Testis (tissue), 2 donors: Measurements from ENCODE around the gene VCL.

ENCODE experiments used
- CTCF ChIP-seq, 3 experiments: fragments of 450-650 bp in 2 of 3; fragments of 200-600 bp in 1 of 3; sonication (generic) in 1 of 3; IDR thresholded peaks; one replicate each; pipeline ENCODE4 v1.5.1; 2016 to 2019; ENCODE audit warnings: antibody characterized with exemption in 3 of 3, mild to moderate bottlenecking in 2 of 3, moderate library complexity in 1 of 3
- POLR2A ChIP-seq: fragments of 450-650 bp; IDR thresholded peaks from one replicate; pipeline ENCODE4 v1.6.1; 2017; ENCODE audit warnings: antibody characterized with exemption, mild to moderate bottlenecking, moderate library complexity

DNA sequence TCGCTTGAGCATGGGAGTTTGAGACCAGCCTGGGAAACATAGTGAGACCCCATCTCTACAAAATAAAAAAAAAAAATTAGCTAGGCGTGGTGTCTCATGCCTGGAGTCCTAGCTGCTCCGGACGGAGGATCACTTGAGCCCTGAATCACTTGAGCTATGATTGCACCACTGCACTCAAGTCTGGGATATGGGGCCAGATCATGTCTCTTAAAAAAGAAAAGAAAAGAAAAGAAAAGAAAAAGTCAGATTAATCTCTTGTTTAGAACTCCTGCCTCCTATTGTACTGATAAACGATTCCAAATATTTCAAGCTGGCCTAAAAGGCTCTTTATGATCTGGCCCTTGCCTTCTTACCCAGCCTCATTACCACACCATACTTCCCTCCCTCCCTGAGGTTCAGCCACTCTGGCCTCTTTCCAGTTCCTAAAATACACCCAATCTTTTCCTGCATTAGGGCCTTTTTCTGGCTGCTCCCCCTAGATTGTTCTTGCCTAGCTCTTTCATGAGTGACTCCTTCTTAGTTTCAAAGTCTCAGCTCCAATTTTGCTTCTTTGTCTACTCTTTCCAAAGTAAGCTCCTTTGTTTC is 41.7 kb downstream of the VCL start:
- TF ChIP-seq CTCF (IDR thresholded peaks at IDR 0.05) (no peak), POLR2A (no peak)
